Nephron (organoid): ENCODE results near the gene DERL2.

ENCODE experiments used
- H3K27ac Mint-ChIP-seq, 3 experiments: 2 replicates each; pipeline ENCODE4 v1.8.0; 2020; ENCODE audit warnings: mixed read lengths in 3 of 3, mild to moderate bottlenecking in 2 of 3, moderate library complexity in 1 of 3
- H3K27me3 Mint-ChIP-seq: 2 replicates; pipeline ENCODE4 v1.8.0; 2021; ENCODE audit warnings: low read depth, mild to moderate bottlenecking, moderate library complexity, mixed read lengths
- H3K36me3 Mint-ChIP-seq: 2 replicates; pipeline ENCODE4 v1.8.0; 2020; ENCODE audit warnings: low read depth, mixed read lengths
- H3K4me1 Mint-ChIP-seq: 2 replicates; pipeline ENCODE4 v1.8.0; 2020; ENCODE audit warnings: mixed read lengths
- H3K4me3 Mint-ChIP-seq, 3 experiments: 2 replicates each; pipeline ENCODE4 v1.8.0; 2020; ENCODE audit warnings: mild to moderate bottlenecking in 3 of 3, mixed read lengths in 3 of 3, moderate library complexity in 2 of 3
- H3K9me3 Mint-ChIP-seq: 2 replicates; pipeline ENCODE4 v1.8.0; 2020; ENCODE audit warnings: mixed read lengths
- CTCF ChIP-seq, 3 experiments: fragments of 200-600 bp; sonication (generic); IDR thresholded peaks; one replicate each; pipeline ENCODE4 v1.5.0; 2021; ENCODE audit warnings: antibody characterized with exemption in 3 of 3; ENCODE audit not compliant: unreplicated experiment in 3 of 3

The DERL2 gene

GRCh38 chr17:5430413-5430999 lies 55.5 kb downstream of the DERL2 start:
- Mint-ChIP-seq H3K9me3 (no peaks in the 10 kb centered on the region), H3K36me3 (peaks cover 80% of the 10 kb centered on the region)

GRCh38 chr17:5429191-5429887 lies 56.6 kb downstream of the DERL2 start:
- Mint-ChIP-seq H3K36me3 (peaks cover 78% of the 10 kb centered on the region), H3K4me1 (no peaks in the 10 kb centered on the region), H3K9me3 (no peaks in the 10 kb centered on the region), H3K4me3 (no peak overlapping the region), H3K27ac (no peak overlapping the region), H3K27me3 (no peaks in the 10 kb centered on the region)
- TF ChIP-seq CTCF (IDR thresholded peaks at IDR 0.05; ENCODE audit: unreplicated experiment in 3 of 3): no peak

More at GRCh38 chr17:5430413-5430999, 55.5 kb downstream of the DERL2 start:
- no peak overlapping the region for H3K27ac Mint-ChIP-seq
- no peaks in the 10 kb centered on the region for H3K27me3 Mint-ChIP-seq
- peaks cover 3% of the 10 kb centered on the region for H3K4me1 Mint-ChIP-seq
- TF ChIP-seq CTCF (IDR thresholded peaks at IDR 0.05; ENCODE audit: unreplicated experiment in 3 of 3): no peak
- no peak overlapping the region for H3K4me3 Mint-ChIP-seq

- peaks cover 71% of the 10 kb centered on the region for H3K36me3 Mint-ChIP-seq
- H3K27ac Mint-ChIP-seq: no peak overlapping the region
- H3K27me3 Mint-ChIP-seq: no peaks in the 10 kb centered on the region
- TF ChIP-seq CTCF (IDR thresholded peaks at IDR 0.05; ENCODE audit: unreplicated experiment in 3 of 3): no peak
- H3K4me3 Mint-ChIP-seq: no peak overlapping the region
- H3K9me3 Mint-ChIP-seq: no peaks in the 10 kb centered on the region
- H3K4me1 Mint-ChIP-seq: peaks cover 10% of the 10 kb centered on the region
Observed at GRCh38 chr17:5425826-5426225, 60.2 kb downstream of the DERL2 start.

DNA sequence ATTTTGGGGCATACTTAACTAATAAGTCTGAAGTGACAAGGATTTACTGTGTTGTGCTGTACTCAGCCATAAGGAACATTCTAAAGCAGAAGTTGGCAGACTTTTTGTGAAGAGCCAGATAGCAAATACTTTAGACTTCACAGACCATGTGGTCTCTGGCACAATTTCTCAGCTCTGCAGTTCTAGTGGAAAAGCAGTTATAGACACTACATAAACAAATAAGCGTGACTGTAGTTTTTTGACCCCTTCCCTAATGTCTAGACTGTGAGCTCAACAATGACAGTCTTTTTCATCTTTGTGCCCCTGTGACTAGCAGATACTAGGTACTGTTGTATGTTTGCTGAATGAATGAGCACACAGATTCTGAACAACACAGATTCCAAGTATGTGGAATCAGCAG lies 61.1 kb downstream of the DERL2 start:
- H3K27ac Mint-ChIP-seq: no peak overlapping the region
- peaks cover 16% of the 10 kb centered on the region for H3K4me1 Mint-ChIP-seq
- TF ChIP-seq CTCF (IDR thresholded peaks at IDR 0.05; ENCODE audit: unreplicated experiment in 3 of 3): no peak

DNA sequence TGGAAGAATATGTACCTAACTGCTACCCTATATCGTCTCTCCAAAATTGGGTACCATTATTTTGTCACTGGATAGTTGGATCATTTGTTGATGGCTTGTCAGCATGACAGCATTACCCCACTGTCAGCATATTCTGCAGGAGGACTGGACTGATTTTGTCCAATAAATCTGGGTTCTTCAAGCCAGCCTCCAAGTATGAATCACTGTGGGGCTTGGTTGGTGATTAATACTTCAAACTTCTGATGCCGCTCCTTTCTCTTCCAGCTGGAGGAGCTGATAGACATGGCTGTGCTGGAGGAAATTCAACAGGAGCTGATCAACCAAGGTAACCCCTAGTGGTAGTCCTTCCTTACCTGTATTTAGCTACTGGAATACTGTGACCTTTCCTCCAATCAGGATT lies 63.5 kb downstream of the DERL2 start:
- no peak for TF ChIP-seq CTCF (IDR thresholded peaks at IDR 0.05; ENCODE audit: unreplicated experiment in 3 of 3)
- peaks cover 26% of the 10 kb centered on the region for H3K4me1 Mint-ChIP-seq
- no peaks in the 10 kb centered on the region for H3K9me3 Mint-ChIP-seq
- peaks cover 50% of the 10 kb centered on the region for H3K36me3 Mint-ChIP-seq
- peak overlapping the region; percentile 24 to 96 (median 55) for H3K4me3 Mint-ChIP-seq
- H3K27ac Mint-ChIP-seq: no peak overlapping the region
- H3K27me3 Mint-ChIP-seq: no peaks in the 10 kb centered on the region

More for the DNA sequence above, 61.1 kb downstream of the DERL2 start:
- H3K36me3 Mint-ChIP-seq: peaks cover 71% of the 10 kb centered on the region
- no peak overlapping the region for H3K4me3 Mint-ChIP-seq
- no peaks in the 10 kb centered on the region for H3K9me3 Mint-ChIP-seq
- H3K27me3 Mint-ChIP-seq: no peaks in the 10 kb centered on the region
